HepG2 (cell line): ENCODE results near the gene ALK. TPM values are rescaled to one million over a fixed set of nuclear protein-coding genes. Genes with fewer than 3 reads are reported as not detected.

Experiments
- ATAC-seq: fragments of 200-7000 bp; cut with Tn5 transposase; 3 replicates; pipeline ENCODE4 v1.9.1; 2020; ENCODE audit warnings: mild to moderate bottlenecking, moderate library complexity
- BruUV-seq: library from RNA; stranded (reverse); fragments of 400-500 nt; replicated peaks from 2 replicates; lab custom pipeline; 2021; lab: Mats Ljungman, UMichigan
- CTCF ChIA-PET: fragments of 300-600 bp; formaldehyde crosslinking; extraction: SDS; loops from one replicate; lab custom pipeline; 2021; ENCODE audit warnings: low total read pairs, inconsistent platforms, low intra/inter-chr PET ratio; lab: Yijun Ruan, JAX
- POLR2A ChIA-PET: fragments of 350-600 bp; sonication (Branson Sonifier 250); formaldehyde crosslinking; loops from one replicate; lab custom pipeline; 2020; ENCODE audit warnings: antibody characterized with exemption, inconsistent platforms; lab: Yijun Ruan, JAX
- DNase-seq: peaks from one replicate; pipeline ENCODE4 v3.0.0-alpha.2; 2015; ENCODE audit warnings: low spot score
- FAIRE-seq: peaks from 3 replicates; lab custom pipeline; 2011; peaks lifted over from hg19 to GRCh38; lab: Jason Lieb, UNC
- H2AFZ ChIP-seq: one replicate; pipeline ENCODE4 v1.6.1; 2011; ENCODE audit warnings: low read length, inconsistent platforms
- H3K27ac ChIP-seq: fragments of 300-600 bp; 3 replicates; pipeline ENCODE4 v1.8.0; 2011; ENCODE audit warnings: mixed run types, mild to moderate bottlenecking, mixed read lengths, low read length, inconsistent platforms; ENCODE audit not compliant: insufficient read depth; ENCODE audit errors: extremely low read length
- H3K27me3 ChIP-seq, 2 experiments: fragments of 200-600 bp in 1 of 2; 2 replicates in 1 of 2; 3 replicates in 1 of 2; pipeline versions ENCODE4 v1.6.0 to v1.8.0; 2011; ENCODE audit warnings: low read length in 2 of 2, mild to moderate bottlenecking in 2 of 2, moderate library complexity in 2 of 2, inconsistent platforms in 1 of 2; ENCODE audit not compliant: insufficient read depth in 2 of 2, control insufficient read depth in 1 of 2
- H3K36me3 ChIP-seq, 2 experiments: fragments of 200-600 bp in 1 of 2; replicated peaks in 1 of 2; 2 replicates in 1 of 2; 3 replicates in 1 of 2; pipeline versions ENCODE4 v1.5.1 to v1.8.0; 2011; ENCODE audit warnings: low read length in 2 of 2, inconsistent platforms in 1 of 2; ENCODE audit not compliant: insufficient read depth in 2 of 2, control insufficient read depth in 1 of 2
- H3K4me1 ChIP-seq: 2 replicates; pipeline ENCODE4 v1.5.1; 2012; ENCODE audit warnings: low read length, inconsistent platforms; ENCODE audit not compliant: insufficient read depth
- H3K4me2 ChIP-seq: 2 replicates; pipeline ENCODE4 v1.6.0; 2011; ENCODE audit warnings: low read depth, low read length, inconsistent platforms
- H3K4me3 ChIP-seq, 3 experiments: fragments of 200-600 bp in 1 of 3; sonication (generic), shearing (Covaris generic) in 1 of 3; replicated peaks in 1 of 3; 2 replicates each; pipeline ENCODE4 v1.5.1; 2011 to 2016; ENCODE audit warnings: low read length in 3 of 3, inconsistent platforms in 2 of 3, low read depth in 2 of 3, mild to moderate bottlenecking in 2 of 3, control low read depth in 1 of 3, mixed read lengths in 1 of 3; ENCODE audit not compliant: insufficient read depth in 1 of 3
- H3K79me2 ChIP-seq: one replicate; pipeline ENCODE4 v1.6.1; 2011; ENCODE audit warnings: low read length, inconsistent platforms; ENCODE audit not compliant: insufficient read depth
- H3K9ac ChIP-seq: 2 replicates; pipeline ENCODE4 v1.6.0; 2011; ENCODE audit warnings: mild to moderate bottlenecking, low read depth, low read length, inconsistent platforms; ENCODE audit not compliant: insufficient read depth
- H3K9me3 ChIP-seq: 2 replicates; pipeline ENCODE4 v1.5.1; 2012; ENCODE audit warnings: mild to moderate bottlenecking, low read length
- H4K20me1 ChIP-seq: 2 replicates; pipeline ENCODE4 v1.6.0; 2011; ENCODE audit warnings: inconsistent platforms, mild to moderate bottlenecking, low read length, moderate library complexity; ENCODE audit not compliant: insufficient read depth
- EHMT2 ChIP-seq: fragments of 200-600 bp; sonication (generic); IDR thresholded peaks from 2 replicates; pipeline ENCODE4 v1.7.0; 2017; ENCODE audit warnings: antibody characterized with exemption, low read depth, low read length, borderline replicate concordance
- HDAC2 ChIP-seq: sonication (generic); formaldehyde crosslinking; IDR thresholded peaks from 2 replicates; pipeline ENCODE4 v1.4.0; 2020; ENCODE audit warnings: missing genetic modification reagents
- MBNL3 ChIP-seq: fragments of 250-450 bp; sonication (Bioruptor Pico); conservative IDR thresholded peaks from 2 replicates; pipeline ENCODE4 v1.8.0; 2022; ENCODE audit warnings: mild to moderate bottlenecking, inconsistent platforms
- NR2C2 ChIP-seq: sonication (generic); formaldehyde crosslinking; IDR thresholded peaks from 2 replicates; pipeline ENCODE4 v1.4.0; 2020; ENCODE audit warnings: missing genetic modification reagents, mild to moderate bottlenecking, moderate library complexity, borderline replicate concordance
- ZBTB7A ChIP-seq: sonication (generic); formaldehyde crosslinking; IDR thresholded peaks from 2 replicates; pipeline ENCODE4 v1.8.0; 2022; ENCODE audit warnings: mild to moderate bottlenecking, missing genetic modification reagents
- ZNF230 ChIP-seq: sonication (generic); formaldehyde crosslinking; IDR thresholded peaks from 2 replicates; pipeline ENCODE4 v1.4.0; 2020; ENCODE audit warnings: mild to moderate bottlenecking, missing genetic modification reagents
- ZNF589 ChIP-seq: sonication (generic); formaldehyde crosslinking; conservative IDR thresholded peaks from 2 replicates; pipeline ENCODE4 v1.8.0; 2022; ENCODE audit warnings: mild to moderate bottlenecking, moderate library complexity, missing genetic modification reagents
- WGBS: methylation state at CpG from one replicate; pipeline ENCODE4 v1.1.6; 2017; ENCODE audit warnings: low lambda C conversion rate; 5-methylcytosine and 5-hydroxymethylcytosine counted together
- in situ Hi-C: cut with HindIII; loops from 2 replicates; pipeline ENCODE4 v1.10.0; 2017; ENCODE audit warnings: low pct_unique_long_range_greater_than_20kb; ENCODE audit not compliant: extremely low pct_ligation_motif_present
- intact Hi-C: fragments of 100-400 bp; cut with micrococcal nuclease; formaldehyde crosslinking; loops from one replicate; pipeline ENCODE4 v1.10.0; 2022; ENCODE audit not compliant: unreplicated experiment
- polyA plus RNA-seq, 8 experiments: library from polyadenylated mRNA; depleted of rRNA in 3 of 8; stranded (reverse) in 7 of 8; unstranded in 1 of 8; fragments of >200 nt; fragmentation: Illumina TruSeq in 4 of 8; extraction: Trizol in 4 of 8; gene quantifications; 2 replicates each; pipeline versions ENCODE4 v1.2.1 to v1.2.3, GENCODE V29; 2011 to 2016; ENCODE audit warnings: low read depth in 4 of 8, missing spikeins in 1 of 8, mixed read lengths in 1 of 8; ENCODE audit not compliant: insufficient read depth in 1 of 8
- total RNA-seq, 5 experiments: library from RNA; depleted of rRNA; stranded (reverse); fragments of >200 nt; fragmentation: Illumina TruSeq; extraction: Trizol; gene quantifications; 2 replicates each; pipeline ENCODE4 v1.2.3, GENCODE V29; 2016; ENCODE audit warnings: low read depth in 1 of 5
- TF ChIP-seq, protein P1 (sequence below): sonication (generic); formaldehyde crosslinking; IDR thresholded peaks from 2 replicates; pipeline ENCODE4 v1.5.0; 2020; ENCODE audit warnings: missing genetic modification reagents

Gene ALK
- total and polyA plus RNA-seq, 2 of the 13 experiments (the other 11 are each of a cell fraction or from before 2014, with no cell fraction given), result not detected

DNA sequence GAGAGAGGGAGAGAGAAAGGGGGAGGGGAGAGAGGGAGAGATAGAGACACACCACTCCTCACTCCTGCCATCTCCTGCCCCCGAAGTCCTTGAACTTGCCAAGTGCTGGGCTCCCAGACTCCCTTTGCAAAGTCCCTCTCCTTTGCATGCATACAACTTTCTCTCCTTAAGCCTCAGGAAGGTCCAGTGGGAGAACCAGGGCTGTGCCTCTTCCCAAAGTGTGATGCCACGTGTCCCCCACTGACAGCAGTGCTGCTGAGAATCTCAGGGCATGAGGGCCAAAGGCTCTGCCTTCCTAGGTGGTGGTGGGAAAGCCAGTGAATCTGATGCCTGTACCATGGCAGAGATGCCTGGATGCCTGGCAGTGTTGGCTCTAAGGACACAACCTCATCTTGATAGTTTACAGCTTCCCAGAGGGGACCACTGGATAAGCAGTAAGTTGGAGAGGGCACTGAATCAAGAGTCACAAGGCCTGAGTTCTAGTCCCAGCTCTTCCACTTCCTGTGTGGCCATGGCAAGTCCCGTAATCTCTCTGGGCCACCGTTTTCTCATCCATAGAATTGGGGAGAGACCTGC lies 702.7 kb downstream of the ALK start:
- intact Hi-C loops, result no loop called here
- no peak for FAIRE-seq
- DNase-seq, result no peak
- TF ChIP-seq ZBTB7A (CRISPR knock-in tag), result no peak
- TF ChIP-seq ZNF589 (CRISPR knock-in tag), result no peak
- TF ChIP-seq MBNL3 (CRISPR knock-in tag), result no peak
- TF ChIP-seq, protein P1, sequence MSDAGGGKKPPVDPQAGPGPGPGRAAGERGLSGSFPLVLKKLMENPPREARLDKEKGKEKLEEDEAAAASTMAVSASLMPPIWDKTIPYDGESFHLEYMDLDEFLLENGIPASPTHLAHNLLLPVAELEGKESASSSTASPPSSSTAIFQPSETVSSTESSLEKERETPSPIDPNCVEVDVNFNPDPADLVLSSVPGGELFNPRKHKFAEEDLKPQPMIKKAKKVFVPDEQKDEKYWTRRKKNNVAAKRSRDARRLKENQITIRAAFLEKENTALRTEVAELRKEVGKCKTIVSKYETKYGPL (CRISPR knock-in tag), result no peak
- no peak for TF ChIP-seq EHMT2
- no peak for TF ChIP-seq NR2C2 (CRISPR knock-in tag)
- no peak for TF ChIP-seq HDAC2 (CRISPR knock-in tag)
- no peak for TF ChIP-seq ZNF230 (CRISPR knock-in tag)
- no TSS peak for BruUV-seq
- CTCF ChIA-PET, result no interaction called here
- POLR2A ChIA-PET, result no interaction called here
- no peak overlapping the region for H3K4me3 ChIP-seq
- WGBS, result 1% methylated on average over 4 of the region's 4 CpGs
- H3K4me1 ChIP-seq, result no peaks in the 10 kb centered on the region
- no peak overlapping the region for H3K9ac ChIP-seq
- H3K36me3 ChIP-seq, result no peaks in the 10 kb centered on the region; a peak in 1 of 5 replicates
- H3K9me3 ChIP-seq, result no peaks in the 10 kb centered on the region
- H3K79me2 ChIP-seq, result no peaks in the 10 kb centered on the region
- H3K27ac ChIP-seq, result no peak overlapping the region
- H4K20me1 ChIP-seq, result no peaks in the 10 kb centered on the region
- no peak overlapping the region for H3K4me2 ChIP-seq
- peaks cover 0 to 25% of the 10 kb centered on the region in 2 experiments; a peak in 3 of 5 replicates for H3K27me3 ChIP-seq
- in situ Hi-C loops, result loop anchor here (10.0 kb wide), 2 partner anchors 626 to 856 kb away; no protein-coding TSS in a partner anchor
- no peak overlapping the region for H2AFZ ChIP-seq
- ATAC-seq, result no peak
